ENCODE data around the gene LSG1. TPM values are rescaled to one million over a fixed set of nuclear protein-coding genes. Genes with fewer than 3 reads are reported as not detected.

LSG1 gene
- total and polyA plus RNA-seq, 2 experiments from 2014 or later: 49.2 to 57.1 TPM

- no peaks in the 10 kb centered on the region for H3K36me3 ChIP-seq (ENCODE audit: insufficient read depth)
- DNase-seq (ENCODE audit: low spot score) (no peak), ATAC-seq (no peak)
- H3K79me2 ChIP-seq (replicated peaks; ENCODE audit: insufficient read depth): no peaks in the 10 kb centered on the region
- H3K4me3 ChIP-seq: no peak overlapping the region
- no peak overlapping the region for H2AFZ ChIP-seq
- no peaks in the 10 kb centered on the region for H3K27me3 ChIP-seq (ENCODE audit: insufficient read depth)
- peaks cover 5% of the 10 kb centered on the region for H3K27me3 Mint-ChIP-seq (ENCODE audit: insufficient read depth, low read depth, poor library complexity)
- peaks cover 3% of the 10 kb centered on the region; the same call in 2 of the 3 replicates for H3K4me1 Mint-ChIP-seq
- no peaks in the 10 kb centered on the region for H3F3A ChIP-seq (replicated peaks; ENCODE audit: low read depth)
- no peaks in the 10 kb centered on the region for H3K9me2 ChIP-seq (ENCODE audit: insufficient read depth)
- H3K27ac ChIP-seq (ENCODE audit: low read depth): no peak overlapping the region
- H3K27ac Mint-ChIP-seq: no peak overlapping the region
- H4K20me1 ChIP-seq (replicated peaks; ENCODE audit: insufficient read depth): no peaks in the 10 kb centered on the region
- no peak overlapping the region for H3K4me2 ChIP-seq
- TF ChIP-seq CTCF (conservative IDR thresholded peaks at IDR 0.05; ENCODE audit: low read depth in 2 of 2): no peak
- TF ChIP-seq ZNF331 (CRISPR knock-in tag; IDR thresholded peaks at IDR 0.05; ENCODE audit: low read depth): no peak
- TF ChIP-seq ETS1 (IDR thresholded peaks at IDR 0.05): no peak
- no peak for TF ChIP-seq JUNB (IDR thresholded peaks at IDR 0.05; ENCODE audit: unreplicated experiment)
- no peaks in the 10 kb centered on the region for H3K4me1 ChIP-seq (ENCODE audit: insufficient read depth)
- no peaks in the 10 kb centered on the region; the same call in 2 of the 3 replicates for H3K9me3 Mint-ChIP-seq
- H3K4me3 Mint-ChIP-seq: no peak overlapping the region
- peaks cover 12% of the 10 kb centered on the region; the same call in 2 of the 3 replicates for H3K36me3 Mint-ChIP-seq (ENCODE audit: low read depth)
Observed at GRCh38 chr3:194606941-194607340, 65.0 kb downstream of the LSG1 start.

DNA sequence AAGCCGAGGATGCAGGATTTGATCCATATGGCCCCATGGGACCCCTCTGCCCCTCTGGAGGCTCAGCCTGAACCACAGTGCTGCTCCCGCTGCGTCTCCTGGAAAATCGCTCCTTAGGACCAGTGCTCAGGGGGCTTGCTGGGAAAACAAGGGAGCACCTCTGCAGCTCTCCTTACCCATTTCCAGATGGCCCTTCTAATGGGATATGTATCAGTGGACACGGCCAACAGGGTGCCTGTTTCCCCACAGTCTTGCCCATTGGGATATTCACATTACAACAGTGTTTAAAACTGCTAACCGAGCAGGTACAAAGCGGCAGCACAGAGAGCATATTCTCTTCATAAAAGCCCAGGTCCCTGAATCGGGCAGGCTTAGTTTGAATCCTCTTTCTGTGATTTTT lies 65.8 kb downstream of the LSG1 start:
- H2AFZ ChIP-seq: no peak overlapping the region
- H3K9me2 ChIP-seq (ENCODE audit: insufficient read depth): no peaks in the 10 kb centered on the region
- no peaks in the 10 kb centered on the region for H3K79me2 ChIP-seq (replicated peaks; ENCODE audit: insufficient read depth)
- Mint-ChIP-seq H3K4me1 (peaks cover 3% of the 10 kb centered on the region; the same call in 2 of the 3 replicates), H3K27ac (no peak overlapping the region), H3K36me3 (ENCODE audit: low read depth) (peaks cover 12% of the 10 kb centered on the region; the same call in 2 of the 3 replicates), H3K27me3 (ENCODE audit: insufficient read depth, low read depth, poor library complexity) (peaks cover 9% of the 10 kb centered on the region), H3K4me3 (no peak overlapping the region), H3K9me3 (no peaks in the 10 kb centered on the region; the same call in 2 of the 3 replicates)
- no peak overlapping the region for H3K4me3 ChIP-seq
- H3F3A ChIP-seq (replicated peaks; ENCODE audit: low read depth): no peaks in the 10 kb centered on the region
- H4K20me1 ChIP-seq (replicated peaks; ENCODE audit: insufficient read depth): no peaks in the 10 kb centered on the region
- H3K36me3 ChIP-seq (ENCODE audit: insufficient read depth): no peaks in the 10 kb centered on the region
- no peaks in the 10 kb centered on the region for H3K27me3 ChIP-seq (ENCODE audit: insufficient read depth)
- ATAC-seq: no peak
- no peak overlapping the region for H3K27ac ChIP-seq (ENCODE audit: low read depth)
- H3K4me1 ChIP-seq (ENCODE audit: insufficient read depth): no peaks in the 10 kb centered on the region
- no peak overlapping the region for H3K4me2 ChIP-seq
- no peak for DNase-seq (ENCODE audit: low spot score)
- TF ChIP-seq ZNF114 (CRISPR knock-in tag; IDR thresholded peaks at IDR 0.05) (no peak), EZH2phosphoT487 (IDR thresholded peaks at IDR 0.05; ENCODE audit: unreplicated experiment) (no peak), CREB1 (CRISPR knock-in tag; IDR thresholded peaks at IDR 0.05; ENCODE audit: low read depth) (no peak), CTCF (conservative IDR thresholded peaks at IDR 0.05; ENCODE audit: low read depth in 2 of 2) (no peak), EZH2 (IDR thresholded peaks at IDR 0.05; ENCODE audit: low read depth, unreplicated experiment) (no peak), ETS1 (IDR thresholded peaks at IDR 0.05) (no peak), NANOG (IDR thresholded peaks at IDR 0.05; ENCODE audit: borderline replicate concordance) (no peak), POLR2AphosphoS5 (IDR thresholded peaks at IDR 0.05; ENCODE audit: low read depth) (no peak), ZNF331 (CRISPR knock-in tag; IDR thresholded peaks at IDR 0.05; ENCODE audit: low read depth) (no peak)
- TF ChIP-seq, protein P1, sequence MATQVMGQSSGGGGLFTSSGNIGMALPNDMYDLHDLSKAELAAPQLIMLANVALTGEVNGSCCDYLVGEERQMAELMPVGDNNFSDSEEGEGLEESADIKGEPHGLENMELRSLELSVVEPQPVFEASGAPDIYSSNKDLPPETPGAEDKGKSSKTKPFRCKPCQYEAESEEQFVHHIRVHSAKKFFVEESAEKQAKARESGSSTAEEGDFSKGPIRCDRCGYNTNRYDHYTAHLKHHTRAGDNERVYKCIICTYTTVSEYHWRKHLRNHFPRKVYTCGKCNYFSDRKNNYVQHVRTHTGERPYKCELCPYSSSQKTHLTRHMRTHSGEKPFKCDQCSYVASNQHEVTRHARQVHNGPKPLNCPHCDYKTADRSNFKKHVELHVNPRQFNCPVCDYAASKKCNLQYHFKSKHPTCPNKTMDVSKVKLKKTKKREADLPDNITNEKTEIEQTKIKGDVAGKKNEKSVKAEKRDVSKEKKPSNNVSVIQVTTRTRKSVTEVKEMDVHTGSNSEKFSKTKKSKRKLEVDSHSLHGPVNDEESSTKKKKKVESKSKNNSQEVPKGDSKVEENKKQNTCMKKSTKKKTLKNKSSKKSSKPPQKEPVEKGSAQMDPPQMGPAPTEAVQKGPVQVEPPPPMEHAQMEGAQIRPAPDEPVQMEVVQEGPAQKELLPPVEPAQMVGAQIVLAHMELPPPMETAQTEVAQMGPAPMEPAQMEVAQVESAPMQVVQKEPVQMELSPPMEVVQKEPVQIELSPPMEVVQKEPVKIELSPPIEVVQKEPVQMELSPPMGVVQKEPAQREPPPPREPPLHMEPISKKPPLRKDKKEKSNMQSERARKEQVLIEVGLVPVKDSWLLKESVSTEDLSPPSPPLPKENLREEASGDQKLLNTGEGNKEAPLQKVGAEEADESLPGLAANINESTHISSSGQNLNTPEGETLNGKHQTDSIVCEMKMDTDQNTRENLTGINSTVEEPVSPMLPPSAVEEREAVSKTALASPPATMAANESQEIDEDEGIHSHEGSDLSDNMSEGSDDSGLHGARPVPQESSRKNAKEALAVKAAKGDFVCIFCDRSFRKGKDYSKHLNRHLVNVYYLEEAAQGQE (IDR thresholded peaks at IDR 0.05; ENCODE audit: unreplicated experiment): no peak
